NCI-H2227 (cell line): Measurements from ENCODE around the gene DNAAF5.
A peak's percentile ranks its signal among the peaks of the same experiment; 100 is the strongest.
"Not testable (repeated sequence)": the region's sequence is repeated elsewhere in the genome, so short reads cannot be mapped to it uniquely, and the experiment has no call there.

Experiments
- DNase-seq: peaks from one replicate; lab custom pipeline; 2025; ENCODE audit not compliant: unreplicated experiment; lab: John Stamatoyannopoulos, UW

The DNAAF5 gene

GRCh38 chr7:745431-746154 is 19.1 kb downstream of the DNAAF5 start:
- no peak for DNase-seq

- no peak for DNase-seq
Observed at GRCh38 chr7:746155-747061, 19.9 kb downstream of the DNAAF5 start.

DNA sequence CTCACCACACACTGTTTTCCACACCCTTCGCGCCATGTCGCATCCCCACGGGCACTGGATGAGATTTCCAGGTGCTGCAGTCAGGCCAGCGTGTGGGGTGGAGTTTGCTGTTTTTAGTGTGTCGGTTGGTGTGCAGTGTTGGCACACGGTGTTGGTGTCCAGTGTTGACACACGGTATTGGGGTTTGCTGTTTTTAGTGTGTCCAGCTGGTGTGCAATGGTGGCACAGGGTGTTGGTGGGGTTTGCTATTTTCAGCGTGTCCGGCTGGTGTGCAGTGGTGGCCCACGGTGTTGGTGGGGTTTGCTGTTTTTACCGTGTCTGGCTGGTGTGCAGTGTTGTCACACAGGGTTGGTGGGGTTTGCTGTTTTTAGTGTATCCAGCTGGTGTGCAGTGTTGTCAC is 20.7 kb downstream of the DNAAF5 start:
- no peak for DNase-seq

GRCh38 chr7:748446-748845 is 21.9 kb downstream of the DNAAF5 start:
- no peak for DNase-seq

DNA sequence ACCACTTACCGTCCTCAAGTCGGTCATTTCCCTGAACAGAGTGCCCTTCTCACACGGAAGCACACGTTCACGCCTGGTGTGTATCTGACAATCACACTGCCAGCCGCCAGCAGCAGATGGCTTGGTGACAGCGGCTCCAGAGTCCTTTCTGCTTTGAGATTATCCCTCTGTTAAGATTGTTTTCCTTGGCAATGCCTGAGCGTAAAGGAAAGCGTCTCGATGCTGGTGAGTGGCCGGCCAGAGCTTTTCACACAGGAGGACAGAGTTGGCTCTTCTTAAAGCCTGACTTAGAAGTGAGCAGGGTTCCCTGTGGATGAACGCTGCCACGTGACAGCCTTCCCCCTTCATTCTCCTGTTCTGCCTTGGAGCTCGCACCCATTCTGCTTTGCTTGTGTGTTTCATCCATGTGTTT is 22.6 kb downstream of the DNAAF5 start:
- DNase-seq: peak; percentile 68

- no peak for DNase-seq
Observed at GRCh38 chr7:750111-750905, 23.8 kb downstream of the DNAAF5 start.

- DNase-seq: no peak
Observed at GRCh38 chr7:751826-752225, 25.3 kb downstream of the DNAAF5 start.

- not testable (repeated sequence) for DNase-seq
Observed at GRCh38 chr7:752256-752655, 25.8 kb downstream of the DNAAF5 start.

DNA sequence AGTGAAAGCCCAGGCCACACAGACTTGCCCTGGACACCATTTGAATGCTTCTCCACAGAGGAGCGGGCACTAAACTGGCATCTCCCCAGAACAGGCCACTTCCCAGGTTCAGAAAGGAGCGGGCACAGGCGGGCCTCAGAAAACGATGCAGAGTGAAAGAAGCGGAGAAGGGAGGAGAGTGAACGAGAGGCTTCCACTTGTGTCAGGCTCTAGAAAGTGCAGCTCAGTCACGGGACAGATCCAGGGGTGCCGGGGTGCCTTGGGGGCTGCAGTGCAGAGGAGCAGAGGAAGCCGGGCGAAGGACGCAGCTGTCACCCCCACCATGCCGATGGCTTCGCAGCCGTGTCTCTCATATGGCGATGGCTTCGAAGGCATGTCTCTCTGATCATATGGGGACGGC is 26.7 kb downstream of the DNAAF5 start:
- no peak for DNase-seq

DNA sequence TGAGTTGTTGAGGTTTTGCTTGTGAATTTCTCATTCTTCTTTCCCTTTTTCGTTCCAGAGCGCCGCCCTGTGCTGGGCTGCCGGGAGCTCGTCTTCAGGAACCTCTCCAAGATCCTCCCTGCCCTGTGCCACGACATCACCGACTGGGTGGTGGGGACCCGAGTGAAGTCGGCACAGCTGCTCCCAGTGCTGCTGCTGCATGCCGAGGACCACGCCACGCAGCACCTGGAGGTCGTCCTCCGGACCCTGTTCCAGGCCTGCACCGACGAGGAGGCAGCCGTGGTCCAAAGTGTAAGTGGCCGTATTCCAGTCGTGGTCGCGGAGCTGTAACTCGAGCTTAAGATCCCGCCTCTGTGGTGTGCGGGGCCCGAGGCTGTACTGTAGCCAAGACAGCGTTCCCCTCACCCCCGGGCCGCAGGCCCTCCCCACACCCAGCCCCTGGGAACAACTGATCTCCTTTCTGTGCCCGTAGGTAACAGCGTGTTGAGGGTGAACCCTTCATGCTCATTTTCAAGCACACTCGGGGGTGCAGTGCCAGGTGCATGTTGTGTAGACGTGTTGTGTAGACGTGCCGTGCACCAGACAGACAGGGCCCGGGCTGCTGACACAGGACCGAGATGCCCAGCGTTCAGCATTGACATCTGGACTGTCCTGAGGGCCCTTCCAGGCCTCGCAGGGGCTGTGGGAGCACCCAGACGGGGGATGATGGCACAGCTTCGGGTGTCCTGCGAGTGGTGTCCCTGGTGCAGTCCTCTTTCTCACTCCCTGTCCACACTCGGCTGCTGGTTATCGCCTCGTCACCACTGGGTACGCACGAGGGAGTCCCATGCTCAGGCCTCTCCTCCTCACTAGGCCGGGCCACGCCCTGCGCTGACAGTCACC is 28.3 kb downstream of the DNAAF5 start:
- DNase-seq: no peak

- no peak for DNase-seq
Observed at GRCh38 chr7:755413-755805, 28.9 kb downstream of the DNAAF5 start.

- no peak for DNase-seq
Observed at GRCh38 chr7:756231-756927, 29.9 kb downstream of the DNAAF5 start.

DNA sequence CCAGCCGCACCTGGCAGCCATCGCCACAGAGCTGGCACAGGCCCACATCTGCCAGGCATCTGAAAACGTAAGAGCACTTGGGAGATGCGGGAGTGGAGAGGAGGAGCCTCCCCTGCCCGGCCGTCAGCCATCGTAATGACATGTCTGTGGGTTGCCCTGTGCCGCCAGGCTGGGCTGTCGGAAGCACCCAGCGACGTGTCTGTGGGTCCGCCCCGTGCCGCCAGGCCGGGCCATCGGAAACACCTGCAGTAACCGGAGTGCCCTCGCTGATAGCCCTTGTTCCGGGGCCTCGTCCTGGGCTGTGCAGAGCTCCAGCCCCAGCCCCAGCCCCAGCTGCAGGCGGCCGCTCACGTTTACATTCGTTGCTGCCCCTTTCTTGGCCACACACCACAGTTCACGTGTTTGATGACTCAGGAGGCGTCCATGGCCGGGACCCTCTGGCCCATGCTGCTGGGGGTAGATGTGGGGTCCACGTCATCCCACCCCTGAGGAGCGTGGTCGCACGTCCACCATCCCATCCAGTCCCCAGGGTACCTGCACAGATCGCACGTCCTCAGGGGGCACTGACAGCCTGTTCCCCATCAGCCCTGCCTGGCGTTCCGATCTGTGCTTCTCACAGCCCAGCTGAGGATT is 30.5 kb downstream of the DNAAF5 start:
- DNase-seq: no peak

DNA sequence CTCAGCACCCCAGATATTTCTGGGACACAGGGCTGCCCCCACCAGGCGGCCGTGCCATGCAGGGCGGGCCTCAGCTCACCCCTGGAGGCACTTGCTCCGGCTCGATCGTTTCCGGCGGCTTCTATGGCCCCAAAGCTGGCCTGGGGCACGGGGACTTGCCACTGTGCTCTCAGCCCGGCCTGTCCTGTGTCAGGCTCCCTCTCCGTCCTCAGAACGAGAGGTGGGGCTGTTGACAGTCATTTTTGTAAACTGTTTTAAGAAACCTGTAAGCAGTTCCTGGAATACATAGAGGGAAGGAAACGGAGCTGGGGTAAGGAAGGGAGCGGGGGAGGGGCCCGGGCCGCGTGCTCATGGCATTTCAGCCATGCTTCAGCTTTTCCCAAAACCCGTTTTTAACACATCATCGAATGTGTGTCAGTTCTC is 31.3 kb downstream of the DNAAF5 start:
- no peak for DNase-seq

DNA sequence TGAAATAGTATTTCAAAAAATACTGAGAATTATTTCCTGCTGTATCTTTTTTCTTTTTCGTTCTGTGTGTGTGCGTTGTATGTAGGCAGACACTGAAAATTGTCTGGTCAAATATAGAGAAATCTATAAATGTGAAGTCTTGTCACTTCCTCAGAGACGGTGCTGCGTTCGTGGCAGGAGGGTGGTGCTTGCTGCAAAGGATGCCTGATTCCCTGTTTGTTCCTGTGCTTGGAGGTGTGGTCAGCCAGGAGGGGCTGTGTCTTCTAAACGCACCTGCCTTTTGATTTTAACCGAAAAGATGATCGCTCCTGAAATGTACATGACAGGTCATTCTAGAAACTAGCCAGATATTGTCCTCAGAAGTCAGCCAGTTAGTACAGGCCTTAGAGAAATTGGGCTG is 33.1 kb downstream of the DNAAF5 start:
- DNase-seq: no peak

- no peak for DNase-seq
Observed at GRCh38 chr7:760006-760405, 33.5 kb downstream of the DNAAF5 start.

DNA sequence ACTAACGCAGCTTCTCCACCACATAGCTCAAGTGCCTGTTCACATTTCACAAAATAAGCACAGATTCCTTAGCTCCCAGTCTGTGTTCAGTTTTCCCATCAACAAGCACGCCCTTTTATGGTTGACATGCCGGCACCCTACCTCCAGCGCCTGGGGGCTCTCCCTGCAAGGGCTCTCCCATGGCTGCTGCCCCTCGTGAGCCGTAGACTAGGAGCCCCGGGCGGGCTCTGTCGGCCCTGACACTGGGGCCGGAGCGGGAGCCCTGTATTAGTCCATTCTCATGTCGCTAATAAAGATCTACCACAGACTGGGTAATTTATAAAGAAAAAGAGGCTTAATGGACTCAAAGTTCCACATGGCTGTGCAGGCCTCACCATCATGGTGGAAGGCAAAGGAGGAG is 34.6 kb downstream of the DNAAF5 start:
- DNase-seq: no peak

DNA sequence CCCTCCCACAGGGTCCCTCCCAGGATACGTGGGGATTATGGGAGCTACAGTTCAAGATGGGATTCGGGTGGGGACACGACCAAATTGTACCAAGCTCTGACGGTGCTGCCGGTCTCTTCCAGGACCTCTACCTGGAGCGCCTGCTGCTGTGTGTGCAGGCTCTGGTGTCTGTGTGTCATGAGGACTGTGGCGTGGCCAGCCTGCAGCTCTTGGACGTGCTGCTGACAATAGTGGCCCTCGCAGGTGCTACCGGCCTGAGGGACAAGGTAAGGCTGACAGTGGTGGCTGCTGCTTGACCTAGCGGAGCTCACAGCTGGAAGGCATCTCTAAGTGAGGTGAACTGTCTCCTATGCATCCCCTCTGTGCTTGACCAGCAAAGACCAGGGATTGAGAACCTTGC is 35.1 kb downstream of the DNAAF5 start:
- no peak for DNase-seq

GRCh38 chr7:762885-763284 is 36.4 kb downstream of the DNAAF5 start:
- no peak for DNase-seq
